GM23338 (cell line): ENCODE measurements around the gene TUFT1.

Experiments used
- EZH2 ChIP-seq: fragments of 200-600 bp; sonication (generic); IDR thresholded peaks from one replicate; pipeline ENCODE4 v1.8.0; 2017; ENCODE audit warnings: antibody characterized with exemption, mild to moderate bottlenecking, low read depth; ENCODE audit not compliant: unreplicated experiment
- ZNF114 ChIP-seq: fragments of 250-450 bp; sonication (Bioruptor Pico); IDR thresholded peaks from 2 replicates; pipeline ENCODE4 v1.5.0; 2020; ENCODE audit warnings: mild to moderate bottlenecking, moderate library complexity

DNA sequence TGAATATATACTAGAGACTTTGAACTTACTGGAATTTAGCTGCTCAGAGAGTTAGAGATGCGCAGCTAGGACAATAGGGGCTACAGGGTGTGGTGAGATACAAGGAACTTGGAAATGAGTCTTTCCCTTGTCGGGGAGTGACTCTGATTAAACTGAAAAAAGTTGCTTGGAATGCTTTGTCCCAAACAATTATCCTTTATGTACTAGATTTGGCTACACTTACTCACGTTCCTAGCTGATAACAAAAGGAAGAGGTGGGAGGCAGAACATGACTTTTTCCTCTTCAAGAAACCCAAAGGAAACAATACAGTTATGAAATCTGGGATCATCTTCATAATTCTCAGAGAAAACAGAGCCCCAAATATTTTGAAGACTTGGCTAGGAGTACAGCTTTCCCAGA lies 35.9 kb upstream of the TUFT1 start:
- TF ChIP-seq ZNF114 = no peak
- TF ChIP-seq EZH2 = no peak
